GM21528 (cell line): ENCODE measurements around the gene CACNA2D2.
A peak's percentile ranks its signal among the peaks of the same experiment; 100 is the strongest.

ENCODE experiments used
- ATAC-seq: cut with Tn5 transposase; IDR thresholded peaks from one replicate; pipeline ENCODE4 v1.9.1; 2021; ENCODE audit warnings: mild to moderate bottlenecking, moderate library complexity; ENCODE audit not compliant: unreplicated experiment, low FRiP score

CACNA2D2 gene

DNA sequence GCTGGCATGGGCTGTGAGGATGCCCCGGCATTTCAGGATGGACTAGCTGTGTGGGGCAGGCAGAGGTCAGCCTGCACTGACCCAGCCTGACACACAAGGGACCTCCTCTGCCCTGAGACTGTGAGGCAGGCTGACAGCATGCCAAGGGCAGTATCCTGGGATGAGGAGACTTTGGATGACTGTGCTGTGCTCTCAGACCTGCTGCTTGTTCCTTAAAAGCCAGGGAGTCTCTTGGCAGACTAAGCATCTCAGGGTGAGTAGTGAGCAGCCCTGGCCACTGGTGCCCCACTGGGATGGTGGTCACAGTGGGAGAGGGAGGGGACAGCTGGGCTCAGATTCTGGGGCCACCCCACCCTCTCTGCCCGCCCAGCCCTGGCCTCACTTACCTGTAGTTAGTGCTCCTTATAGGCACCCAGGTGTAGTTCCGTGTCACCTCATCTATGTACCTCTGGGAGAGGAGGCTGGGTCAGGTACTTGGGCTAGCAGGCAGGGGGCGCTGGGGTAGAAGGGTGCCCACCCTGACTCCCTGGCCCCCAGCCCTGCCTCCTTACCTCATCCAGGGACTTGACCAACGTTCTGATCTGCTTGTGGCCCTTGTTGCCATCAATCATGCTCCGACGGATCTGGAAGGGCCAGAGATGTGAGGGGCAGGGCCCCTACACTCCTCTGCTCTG lies 128.0 kb downstream of the CACNA2D2 start:
- ATAC-seq, result no peak

DNA sequence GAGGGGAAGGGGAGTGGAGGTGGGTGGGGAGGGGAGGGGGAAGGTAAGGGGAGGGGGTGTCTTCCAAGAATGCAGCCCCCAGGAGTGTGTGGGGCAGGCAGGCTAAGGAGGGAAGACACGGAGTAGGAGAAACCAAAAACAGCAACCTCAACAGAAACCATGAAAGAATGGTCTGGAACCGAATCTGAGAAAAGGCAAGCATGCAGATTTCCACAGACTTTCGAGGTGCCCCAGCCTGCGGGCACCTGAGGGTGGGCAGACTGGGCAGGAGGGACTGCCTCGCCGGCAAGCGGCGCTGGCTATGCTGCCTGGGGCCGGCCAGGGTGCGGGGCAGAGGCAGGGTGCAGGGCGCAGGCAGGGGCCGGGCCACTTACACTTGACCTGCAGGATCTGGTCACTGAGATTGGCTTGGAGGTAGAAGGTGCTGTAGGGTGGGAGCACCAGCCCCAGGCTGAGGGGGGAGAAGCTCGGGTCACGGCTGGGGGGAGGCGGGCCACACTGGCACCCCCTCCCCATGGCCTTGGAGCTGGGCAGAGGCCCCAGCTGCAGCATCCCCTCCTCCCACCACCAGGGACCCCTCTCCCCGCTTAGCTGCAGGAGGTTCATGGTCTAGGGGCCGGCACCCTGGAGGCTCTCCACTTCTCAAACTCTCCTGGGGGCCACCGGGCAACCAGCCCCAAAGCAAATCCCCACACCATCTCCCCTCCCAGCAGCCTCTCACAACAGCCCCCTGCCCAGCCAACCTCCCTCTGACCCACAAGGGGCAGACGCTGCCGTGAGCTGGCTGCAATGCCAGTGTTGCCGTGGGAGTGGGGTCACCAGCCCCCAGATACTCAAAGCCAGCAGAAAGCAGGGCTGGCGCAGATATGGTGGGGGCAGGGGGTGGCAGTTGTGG lies 128.8 kb downstream of the CACNA2D2 start:
- ATAC-seq, result no peak

DNA sequence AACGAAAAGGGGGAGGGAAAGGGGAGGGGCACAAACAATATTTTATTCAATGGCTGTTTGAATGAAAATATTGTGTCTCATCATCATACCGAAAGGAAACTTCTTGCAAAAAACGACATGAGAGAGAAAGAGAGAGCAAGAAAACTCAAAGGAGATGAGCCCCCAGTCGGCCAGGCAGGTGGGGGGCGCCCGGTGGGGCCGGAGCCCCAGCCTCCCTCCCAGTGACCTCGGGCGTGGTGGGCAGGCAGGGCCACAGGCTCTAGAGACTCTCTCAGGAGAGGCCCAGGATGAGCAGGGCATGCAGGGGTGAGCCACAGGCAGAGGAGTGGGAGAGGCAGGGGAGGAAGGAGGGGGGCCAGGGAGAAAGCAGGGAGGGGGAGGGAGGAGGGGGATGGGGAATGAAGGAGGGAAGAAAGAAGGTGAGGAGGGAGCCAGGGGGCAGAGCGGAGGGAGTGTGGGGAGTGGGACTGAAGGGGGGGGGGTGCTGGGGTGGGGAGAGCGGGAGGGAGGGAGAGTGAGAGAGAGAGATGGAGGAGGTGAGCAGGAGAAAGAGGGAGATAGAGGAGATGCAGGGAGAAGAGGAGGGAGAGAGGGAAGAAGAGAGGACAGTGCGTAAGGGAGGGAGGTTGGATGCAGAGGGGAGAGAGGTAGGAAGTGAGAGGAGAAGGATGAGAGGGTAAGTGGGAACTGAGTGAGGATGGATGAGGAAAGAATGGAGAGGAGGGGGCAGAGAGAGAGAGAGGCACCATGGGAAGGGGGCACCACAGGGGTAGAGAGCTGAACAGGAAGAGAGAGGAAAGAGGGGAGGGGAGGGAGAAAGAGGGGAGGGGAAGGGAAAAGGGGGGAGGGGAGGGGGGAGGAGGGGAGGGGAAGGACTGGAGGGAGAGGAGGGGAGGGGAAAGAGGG lies 130.0 kb downstream of the CACNA2D2 start:
- ATAC-seq, result no peak

DNA sequence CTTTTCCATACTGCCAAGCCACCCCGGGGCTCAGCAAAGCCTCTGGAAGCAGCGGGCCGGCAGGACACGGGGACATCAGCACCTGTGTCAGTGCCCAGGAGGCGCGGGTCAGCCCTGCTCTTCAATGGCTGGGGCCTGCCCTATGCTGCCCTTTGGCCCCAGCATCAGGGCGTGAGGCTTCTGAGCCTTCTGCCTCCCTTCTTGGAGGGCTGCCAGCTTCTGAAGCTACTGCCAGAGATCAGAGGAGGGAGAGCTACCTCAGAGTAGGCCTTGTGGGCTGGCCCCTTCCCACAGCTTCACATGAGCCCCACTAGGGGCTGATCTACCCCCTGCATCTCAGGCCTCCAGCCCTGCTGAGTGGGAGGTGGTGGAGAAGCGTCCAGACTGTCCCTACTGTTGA lies 131.1 kb downstream of the CACNA2D2 start:
- ATAC-seq, result no peak

DNA sequence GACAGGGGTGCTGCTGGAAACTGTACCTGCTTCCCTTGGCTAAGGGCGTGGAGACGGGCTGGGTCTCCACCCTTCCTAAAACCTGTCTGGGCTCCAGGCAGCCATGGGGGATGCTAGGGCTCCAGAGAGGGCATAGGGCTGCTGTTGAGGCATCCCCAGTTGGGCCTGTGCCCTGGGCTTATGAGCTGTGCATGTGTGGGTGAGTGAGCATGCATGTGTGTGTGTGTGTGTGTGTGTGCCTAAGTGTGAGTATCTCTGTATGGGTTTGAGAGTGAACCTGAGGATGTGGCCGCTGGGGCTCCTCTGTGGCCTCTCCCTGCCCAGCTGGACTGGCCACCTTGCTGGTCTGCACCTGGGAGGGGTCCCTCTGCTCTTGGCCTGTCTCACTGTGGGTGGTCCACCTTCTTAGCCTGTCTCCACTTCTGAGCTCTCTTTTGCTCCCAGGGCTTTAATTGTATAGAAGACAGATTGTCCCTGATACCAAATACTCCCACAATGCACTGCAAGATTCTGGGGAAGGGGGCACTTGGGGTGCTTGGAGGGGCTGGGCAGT lies 132.2 kb downstream of the CACNA2D2 start:
- no peak for ATAC-seq

DNA sequence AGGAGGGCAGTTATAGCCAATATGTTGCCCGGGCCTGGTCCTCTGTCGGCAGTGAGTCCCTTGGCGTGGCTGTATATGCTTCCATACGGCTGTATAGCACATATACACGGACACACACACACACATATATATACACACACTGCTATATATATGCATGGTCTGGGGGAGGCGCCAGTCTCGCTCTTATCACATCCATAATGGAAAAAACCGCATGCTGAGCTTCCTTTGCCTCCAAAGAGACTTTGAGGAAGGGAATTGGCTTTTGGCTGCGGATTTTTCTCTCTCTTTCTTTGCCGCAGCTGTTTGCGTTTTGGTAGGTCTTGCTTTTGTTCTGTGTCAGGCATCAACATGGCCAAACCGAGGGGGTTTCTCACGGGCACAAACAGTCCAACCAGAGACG lies 132.8 kb downstream of the CACNA2D2 start:
- no peak for ATAC-seq

DNA sequence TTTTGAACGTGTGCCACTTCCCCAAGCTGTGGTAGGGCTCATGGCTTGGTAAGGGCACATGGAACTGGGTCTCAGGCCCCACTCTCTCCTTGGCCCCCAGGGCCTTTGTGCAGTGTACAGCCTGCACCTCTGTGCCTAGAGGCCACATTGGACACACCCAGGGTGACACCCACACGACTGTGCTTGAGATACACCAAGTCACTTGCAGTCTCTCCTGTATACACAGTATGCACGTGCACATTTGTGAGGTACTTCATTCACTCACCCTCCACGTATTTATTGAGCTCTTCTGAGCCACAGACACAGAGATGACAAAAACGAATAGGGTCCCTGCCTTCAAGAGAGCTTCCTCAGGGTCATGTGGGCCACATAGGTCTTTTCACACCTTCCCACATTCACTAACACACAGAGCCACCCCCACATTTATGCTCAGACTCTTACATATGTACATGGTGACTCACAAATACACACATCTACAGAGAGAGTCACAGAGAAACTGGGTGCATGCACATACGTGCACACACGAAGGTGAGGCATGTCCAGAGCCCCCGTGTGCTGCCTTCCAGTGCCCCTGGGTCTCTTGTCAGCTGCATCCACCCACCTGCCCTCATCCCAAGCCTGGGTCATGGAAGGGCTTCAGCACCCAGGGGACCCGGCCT lies 134.3 kb downstream of the CACNA2D2 start:
- no peak for ATAC-seq

DNA sequence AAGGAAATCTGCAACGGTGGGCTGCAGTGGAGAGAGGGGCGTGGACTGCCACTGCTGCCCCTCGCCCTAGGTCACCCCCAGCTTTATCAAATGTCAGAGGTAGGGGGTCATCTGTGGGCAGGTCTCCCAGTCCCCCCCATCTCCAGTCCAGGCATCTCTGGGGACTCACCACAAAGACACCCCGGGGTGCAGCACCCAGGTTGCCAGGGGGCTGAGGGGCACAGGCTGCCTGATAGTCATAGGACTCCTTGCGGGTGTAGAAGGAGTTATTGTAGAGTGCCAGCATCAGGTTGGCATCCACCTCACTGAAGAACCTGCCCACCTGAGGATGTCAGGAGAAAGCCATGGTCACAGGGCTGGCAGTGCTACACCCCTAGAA lies 137.6 kb downstream of the CACNA2D2 start:
- no peak for ATAC-seq

DNA sequence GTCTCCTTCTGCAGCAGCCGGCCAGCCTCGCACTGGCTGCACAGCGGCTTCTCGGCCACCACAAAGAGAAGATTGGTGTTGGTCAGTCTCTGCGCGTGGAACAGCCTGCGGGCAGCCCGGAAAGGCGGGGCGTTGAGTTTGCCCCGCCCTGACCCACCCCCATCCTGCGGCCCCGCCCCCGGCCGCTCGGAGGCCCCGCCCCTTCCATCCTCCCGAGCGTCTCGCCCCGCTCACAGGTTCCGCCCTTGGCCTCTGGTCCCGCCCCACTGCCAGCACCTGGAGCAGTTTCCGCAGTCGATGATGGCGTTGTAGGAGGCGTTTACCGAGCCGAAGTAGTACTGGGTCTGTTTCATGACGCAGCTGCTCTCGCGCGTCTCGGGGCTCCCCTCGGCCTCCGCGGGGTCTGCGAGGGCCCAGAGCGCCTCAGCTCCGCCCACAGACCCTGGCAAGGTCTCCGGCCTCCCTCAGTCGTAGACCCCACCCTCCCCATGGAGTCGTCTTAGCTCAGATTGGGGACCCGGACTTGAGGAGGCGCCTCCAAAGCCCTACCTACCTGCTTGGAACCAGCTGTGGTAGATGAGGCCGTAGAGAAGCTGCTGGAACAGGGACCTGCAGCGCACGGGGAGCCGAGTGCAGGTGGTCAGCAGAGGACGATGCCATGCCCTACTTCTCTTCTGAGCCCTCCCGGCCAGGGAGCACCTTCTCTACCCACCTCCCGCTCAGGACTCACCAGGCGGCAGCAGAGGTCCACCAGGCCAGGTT lies 138.2 kb downstream of the CACNA2D2 start:
- ATAC-seq, result peak; percentile 76

DNA sequence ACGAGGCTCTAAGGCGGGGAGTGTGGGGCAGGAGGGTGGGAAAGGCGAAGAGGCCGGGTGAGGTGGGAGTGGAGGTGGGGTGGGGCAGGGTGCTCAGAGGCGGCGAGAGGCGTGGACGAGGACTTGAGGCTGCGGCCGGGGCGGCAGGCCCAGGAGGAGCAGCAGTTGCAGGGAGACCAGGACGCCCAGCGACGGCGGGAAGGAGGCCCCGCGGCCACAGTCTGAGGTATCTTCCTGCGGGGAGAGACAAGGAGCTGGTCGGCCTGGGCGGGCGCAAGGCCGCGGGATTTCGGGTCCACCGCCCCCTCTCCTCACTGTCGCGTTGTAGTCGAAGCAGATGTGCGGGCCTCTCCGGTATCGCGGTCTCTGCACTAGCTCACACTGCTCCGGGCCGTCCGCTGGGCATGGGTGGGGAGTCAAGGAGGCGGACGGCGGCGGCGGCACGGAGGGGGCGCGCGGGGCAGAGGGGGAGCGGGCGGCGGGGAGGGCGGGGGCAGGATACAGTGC lies 138.8 kb downstream of the CACNA2D2 start:
- ATAC-seq, result peak; percentile 2

DNA sequence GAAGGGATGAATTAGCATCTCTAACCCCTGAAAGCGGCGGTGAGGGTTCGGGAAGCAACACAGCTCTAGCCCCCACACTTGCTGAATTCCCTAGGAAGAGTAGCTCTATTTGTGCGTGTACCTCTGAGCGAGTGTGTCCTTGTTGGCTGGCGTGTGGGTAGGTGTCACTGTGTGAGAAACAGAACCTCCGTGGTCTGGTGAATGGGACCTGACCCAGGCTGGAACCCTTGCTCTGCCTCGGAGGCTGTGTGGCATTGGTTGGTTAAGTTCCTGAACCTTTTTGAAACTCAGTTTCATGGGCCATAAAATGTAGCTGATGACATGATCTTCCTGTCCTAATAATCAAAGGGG lies 143.7 kb downstream of the CACNA2D2 start:
- ATAC-seq, result peak; percentile 7

DNA sequence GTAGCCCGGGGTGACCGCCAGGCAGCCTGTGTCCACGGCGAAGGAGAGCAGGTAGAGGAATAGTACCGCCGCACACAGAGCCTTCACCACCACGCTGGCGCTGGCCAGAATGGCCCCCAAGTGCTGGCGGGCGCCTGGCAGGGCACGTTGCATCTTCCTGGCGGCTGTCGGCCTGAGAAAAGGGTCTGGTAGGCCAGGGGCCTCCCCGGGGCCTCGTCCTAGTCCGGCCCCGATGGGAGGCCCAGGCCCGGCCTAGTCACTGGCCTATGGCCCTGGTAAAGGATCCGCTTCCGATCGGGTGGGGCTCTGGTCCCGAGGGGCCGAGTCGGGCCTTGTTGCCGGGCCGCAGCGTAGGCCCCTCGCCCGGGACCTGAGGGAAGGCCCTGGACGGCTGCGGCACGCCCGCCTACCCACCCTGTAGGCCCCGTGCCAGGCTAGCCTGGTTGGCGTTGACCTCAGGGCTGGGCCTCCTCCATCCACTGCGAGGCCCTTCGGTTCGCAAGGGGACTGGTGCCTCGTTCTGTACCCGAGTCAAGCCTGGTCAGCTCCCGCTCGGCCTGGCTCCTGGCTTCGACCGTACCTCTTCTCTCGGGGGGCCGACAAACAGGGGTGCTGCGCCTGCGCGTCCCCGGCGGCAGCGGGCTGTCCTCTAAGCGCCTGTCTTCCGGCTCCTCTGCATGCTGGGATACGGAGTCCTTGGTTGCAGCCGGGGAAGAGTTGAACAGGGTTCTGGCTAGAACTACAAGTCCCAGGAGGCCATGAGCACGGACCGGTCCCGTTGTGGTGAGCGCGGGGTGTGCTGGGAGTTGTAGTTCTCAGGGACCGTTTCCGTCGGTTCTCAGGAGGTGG lies 144.3 kb downstream of the CACNA2D2 start, which contains the start of gene TMEM115:
TMEM115 (minus strand) TSS at position 611 of the 849 bp plus-strand sequence; CDS start at position 153, 458 bp downstream.
- ATAC-seq, result peak; percentile 95

DNA sequence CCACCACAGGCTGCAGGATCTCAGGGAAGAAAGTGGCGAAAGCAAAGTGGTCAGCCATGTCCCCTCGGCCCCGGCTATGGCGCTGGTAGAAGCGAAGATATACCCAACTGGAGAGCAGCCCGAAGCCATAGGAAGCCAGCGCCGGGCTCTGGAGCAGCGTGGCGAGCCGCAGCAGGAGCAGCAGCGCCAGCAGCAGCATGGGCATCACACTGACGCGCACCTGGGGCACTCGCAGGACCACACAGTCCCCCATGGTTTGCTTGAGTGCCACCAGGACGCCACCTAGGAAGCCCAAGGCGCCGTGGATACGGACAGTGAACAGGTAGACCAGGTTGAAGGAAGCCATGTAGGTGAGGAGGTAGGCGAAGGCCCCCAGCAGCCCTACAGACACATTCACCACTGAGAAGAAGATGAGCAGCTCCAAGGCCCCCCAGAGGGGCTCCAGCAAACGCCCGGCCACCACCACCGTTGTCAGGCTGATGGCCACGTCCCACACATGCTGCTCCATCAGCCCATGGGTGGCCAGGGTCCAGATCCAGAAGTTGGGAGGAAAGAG lies 145.0 kb downstream of the CACNA2D2 start:
- ATAC-seq, result no peak

DNA sequence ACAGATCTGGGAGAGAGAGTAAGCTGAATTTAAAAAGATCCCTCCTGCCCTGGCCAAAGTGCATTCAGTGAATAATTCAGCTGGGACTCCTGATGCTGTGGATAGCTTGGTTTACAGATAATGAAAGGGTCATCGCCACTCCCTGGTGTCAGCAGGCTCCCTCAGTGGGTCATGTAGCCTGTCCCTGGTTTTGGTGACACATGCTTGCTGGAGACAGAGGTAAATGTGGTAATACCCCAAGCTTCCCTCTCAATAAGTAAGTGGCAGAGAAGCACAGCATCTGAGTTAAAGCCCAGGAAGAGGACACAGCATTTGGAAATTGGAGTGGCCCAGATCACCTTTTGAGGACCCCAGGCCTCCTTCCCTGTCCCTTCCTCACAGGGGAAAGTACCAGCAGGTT lies 146.0 kb downstream of the CACNA2D2 start:
- ATAC-seq, result no peak

DNA sequence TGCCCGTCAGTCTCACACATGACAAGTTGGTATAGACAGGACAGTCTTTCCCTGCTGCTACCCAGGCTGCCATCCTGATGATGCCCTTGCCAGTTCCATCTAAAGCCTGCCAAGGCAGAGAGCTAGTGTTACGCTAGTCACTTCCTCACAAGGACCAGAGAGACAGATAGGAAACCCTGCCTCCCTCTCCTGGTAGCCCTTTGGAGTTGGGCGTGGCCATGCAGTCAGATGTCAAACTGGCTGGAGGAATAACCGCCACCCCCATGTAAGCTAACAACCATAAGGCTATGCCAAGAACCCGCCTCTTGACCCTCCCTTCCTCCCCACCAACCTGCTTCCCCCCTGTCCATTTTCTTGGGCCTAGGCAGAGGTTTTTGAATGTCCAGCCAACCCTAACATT lies 146.9 kb downstream of the CACNA2D2 start:
- no peak for ATAC-seq

DNA sequence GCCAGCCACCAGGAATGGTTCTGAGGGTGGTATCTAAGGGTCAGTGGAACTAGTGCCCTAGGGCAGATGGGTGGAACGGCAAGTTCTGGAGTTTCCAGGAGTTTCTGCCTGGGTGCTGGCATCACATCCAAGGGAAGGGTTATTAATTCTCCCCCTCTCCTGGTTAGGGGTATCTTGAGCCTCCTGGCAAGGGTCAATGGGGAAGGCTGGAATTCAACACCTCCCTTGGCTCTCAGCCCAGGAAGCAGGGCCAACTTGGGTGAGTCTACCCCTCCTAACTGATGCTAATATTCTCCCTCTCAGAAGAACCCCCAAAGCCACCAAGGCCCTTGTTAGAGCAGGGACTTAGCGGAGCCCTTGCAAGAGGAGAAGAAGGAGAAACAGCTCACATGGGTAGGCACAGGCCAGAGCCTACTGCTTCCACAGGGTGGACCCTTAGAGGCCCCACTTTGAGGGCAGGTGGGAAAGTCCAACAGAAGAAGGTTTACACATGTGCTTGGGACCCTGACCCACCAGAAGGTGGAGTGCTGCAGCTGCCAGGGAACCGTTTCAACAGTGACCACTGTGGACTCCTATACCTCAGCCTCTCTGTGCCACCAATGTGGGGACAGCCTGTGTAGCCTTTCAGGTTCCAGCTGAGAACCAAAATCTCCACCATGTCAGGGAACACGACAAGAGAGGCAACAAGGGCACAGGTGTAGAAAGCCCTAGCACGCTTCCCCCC lies 147.4 kb downstream of the CACNA2D2 start:
- no peak for ATAC-seq

DNA sequence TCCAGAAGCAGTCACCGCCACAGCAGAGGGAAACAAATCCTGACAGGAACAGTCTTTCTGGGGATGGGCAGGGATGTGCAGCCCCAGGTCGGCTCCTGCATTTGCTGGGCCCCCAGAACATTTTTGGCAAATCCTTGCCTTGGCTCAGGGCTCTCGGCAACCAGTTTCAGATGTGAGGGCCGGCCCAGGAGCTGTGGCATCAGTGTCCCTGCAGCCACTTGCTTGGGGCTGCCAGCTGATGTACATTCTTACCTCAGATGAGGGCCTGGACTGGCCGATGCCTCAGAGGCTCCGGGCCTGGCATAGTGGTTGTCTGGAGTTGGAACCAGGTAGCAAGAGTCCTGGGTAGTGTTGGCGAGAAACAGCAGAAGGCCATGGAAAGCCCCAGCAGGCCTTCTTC lies 148.6 kb downstream of the CACNA2D2 start:
- no peak for ATAC-seq
